GM19324 (cell line): ENCODE results near the gene MGAT4C.

Experiments used
- ATAC-seq: cut with Tn5 transposase; IDR thresholded peaks from one replicate; pipeline ENCODE4 v1.9.1; 2021; ENCODE audit warnings: mild to moderate bottlenecking, moderate library complexity; ENCODE audit not compliant: unreplicated experiment, low FRiP score

The MGAT4C gene

DNA sequence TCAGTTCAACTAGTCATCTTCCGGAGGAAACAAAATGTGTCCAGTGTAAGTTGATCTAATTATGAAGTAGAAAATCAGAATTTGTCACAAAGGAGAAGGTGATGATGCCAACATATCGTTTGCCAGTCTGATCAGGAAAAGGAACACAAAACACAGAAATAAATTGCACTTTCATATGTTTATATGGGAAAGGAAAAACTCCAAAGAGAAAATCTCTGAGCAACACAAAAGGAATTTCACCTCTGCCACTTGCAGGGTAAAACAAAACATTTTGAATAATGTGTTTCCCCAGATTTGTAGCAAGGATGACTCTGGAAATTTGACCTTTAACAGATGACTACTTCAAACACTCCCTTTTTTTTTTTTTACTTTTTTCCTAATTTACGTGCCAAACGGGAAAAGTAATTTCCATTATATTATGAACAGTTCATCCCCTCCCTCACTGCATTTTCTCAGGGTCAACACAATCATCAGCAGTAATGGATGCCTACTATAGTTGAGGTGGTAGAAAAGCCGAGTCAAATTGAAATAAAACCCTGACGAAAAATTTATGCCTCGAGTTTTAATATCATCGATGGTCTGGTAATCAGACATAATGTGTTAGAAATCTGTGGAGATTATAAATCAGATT, 25.6 kb downstream of the MGAT4C start:
- ATAC-seq: no peak

DNA sequence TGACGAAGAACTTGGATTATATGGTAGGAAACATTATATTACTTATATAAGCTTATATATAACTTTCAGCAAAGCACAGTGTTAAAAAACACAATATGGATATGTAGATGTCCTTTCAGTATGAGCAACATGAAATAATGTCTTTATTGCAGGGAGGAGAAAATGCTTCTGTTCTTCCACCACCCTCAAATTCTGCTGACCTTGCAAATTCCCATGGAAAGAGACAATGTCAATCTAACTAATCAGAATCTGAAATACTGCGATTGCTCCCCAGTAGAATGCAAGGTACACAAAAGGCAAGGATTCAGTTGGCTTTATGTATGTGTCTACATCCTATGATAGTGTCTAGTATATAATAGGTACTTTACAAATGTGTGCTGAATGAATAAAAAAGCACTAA, 26.4 kb downstream of the MGAT4C start:
- ATAC-seq: no peak

GRCh38 chr12:86228656-86229055, 27.5 kb downstream of the MGAT4C start:
- ATAC-seq: no peak

DNA sequence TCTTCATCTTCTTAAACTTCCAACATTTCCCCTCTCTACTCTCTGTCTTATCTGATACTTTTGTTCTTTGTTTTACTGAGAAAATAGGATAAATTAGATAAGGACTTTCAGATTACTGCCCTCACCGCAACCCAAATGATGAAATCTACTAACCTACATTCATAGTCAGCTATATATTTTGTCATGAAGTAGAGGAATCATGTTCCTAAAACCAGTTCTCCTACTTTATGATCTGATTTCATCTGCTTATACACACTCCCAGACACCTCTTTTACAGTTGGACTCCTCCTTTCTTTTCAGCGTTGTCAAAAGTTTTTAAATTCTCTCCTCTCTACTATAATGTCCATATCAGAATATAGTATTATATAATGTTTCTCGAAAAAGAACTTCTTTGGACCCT, 29.7 kb downstream of the MGAT4C start:
- ATAC-seq: no peak

DNA sequence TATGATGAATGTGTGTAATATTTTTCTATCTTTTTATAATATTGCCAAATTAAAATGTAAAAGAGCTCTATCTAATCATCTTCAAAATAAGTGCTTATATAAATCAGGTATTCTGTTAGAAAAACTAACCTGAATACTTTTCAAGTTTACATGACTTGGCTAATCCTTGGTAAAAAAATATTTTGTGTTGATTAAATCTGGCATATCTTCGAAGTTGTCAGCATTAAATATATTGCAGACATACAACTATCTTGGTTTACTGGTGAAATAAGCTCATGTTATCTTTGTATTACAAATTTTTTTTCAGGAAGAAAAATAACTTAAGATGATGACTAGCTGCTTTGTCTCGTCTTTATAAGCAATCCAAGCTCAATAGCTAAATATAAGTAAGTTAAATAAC, 39.6 kb downstream of the MGAT4C start:
- ATAC-seq: no peak

GRCh38 chr12:86213012-86213411, 43.2 kb downstream of the MGAT4C start:
- ATAC-seq: no peak

DNA sequence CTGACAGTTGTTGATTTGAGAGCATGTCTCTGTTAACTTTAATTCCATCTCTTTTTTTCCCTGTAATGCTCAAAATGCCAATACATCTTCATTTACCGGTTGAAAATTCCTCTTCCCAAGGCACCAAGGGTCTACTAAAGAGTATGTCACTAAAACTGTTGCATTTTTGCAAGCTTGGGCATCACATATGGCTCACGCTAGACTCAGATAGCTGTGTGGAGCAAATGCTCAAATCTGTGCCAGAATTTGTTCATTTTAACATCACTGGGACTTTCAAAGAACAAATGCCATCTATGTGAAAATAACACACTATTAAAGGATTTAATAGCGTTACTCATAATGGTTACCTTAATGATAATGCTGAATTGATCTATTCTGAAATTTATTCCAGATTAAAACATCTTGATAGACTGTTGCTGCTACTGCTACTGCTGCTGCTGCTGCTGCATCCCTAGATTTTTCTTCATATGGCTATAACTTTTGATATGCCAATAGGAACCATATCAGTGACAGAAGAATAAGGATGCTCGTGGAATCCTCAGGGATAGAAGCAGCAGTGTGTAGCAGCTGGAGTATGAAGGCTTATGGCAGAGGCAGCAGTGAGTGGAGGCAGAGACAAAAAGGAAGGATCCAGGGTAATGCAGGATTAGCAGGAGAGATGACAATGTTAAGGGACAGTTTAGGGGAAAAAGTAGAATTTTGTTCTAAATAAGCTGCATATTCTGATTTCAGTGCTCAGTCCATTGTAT, 57.3 kb downstream of the MGAT4C start:
- no peak for ATAC-seq

DNA sequence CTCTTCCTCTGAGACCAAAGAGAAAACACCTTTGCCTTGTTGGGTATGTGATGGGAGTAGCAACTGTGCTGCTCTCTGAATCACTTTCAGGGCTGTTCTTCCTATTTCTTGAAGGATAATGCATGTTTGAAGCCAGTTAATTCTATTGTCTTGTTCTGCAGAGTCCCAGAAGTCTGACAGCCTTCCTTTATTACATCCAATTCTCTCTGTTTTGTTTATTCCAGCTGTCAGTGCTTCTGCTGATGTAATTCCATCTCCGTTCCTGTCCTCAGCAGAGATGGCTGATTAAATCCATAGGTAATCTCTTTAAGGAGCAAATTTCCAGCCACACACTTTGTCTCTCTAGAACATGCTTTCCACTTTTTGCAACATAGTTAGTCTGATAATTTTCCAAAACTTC, 59.7 kb downstream of the MGAT4C start:
- no peak for ATAC-seq

- ATAC-seq: no peak
Measured at GRCh38 chr12:86194721-86195120, 61.5 kb downstream of the MGAT4C start.

GRCh38 chr12:86193931-86194330, 62.3 kb downstream of the MGAT4C start:
- no peak for ATAC-seq

DNA sequence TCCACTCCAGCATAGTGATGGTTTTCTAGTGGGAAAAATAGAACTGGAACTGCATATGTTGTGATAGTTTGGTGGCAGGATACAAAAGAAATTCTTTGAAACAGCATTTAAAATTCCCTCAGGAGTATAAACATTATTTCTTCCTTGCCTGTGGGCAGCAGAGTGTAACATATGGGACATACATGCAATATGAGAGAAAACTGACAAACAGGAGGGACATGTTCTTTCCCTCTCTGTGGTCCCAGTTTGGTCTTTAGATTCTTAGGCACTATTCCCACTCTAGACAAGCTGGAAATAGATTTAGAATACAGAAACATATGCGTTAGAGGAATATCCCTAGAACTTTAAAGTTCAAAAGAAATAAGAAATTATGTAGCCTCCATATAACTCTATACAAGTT, 68.0 kb downstream of the MGAT4C start:
- no peak for ATAC-seq

- ATAC-seq: no peak
Measured at GRCh38 chr12:86186449-86186848, 69.7 kb downstream of the MGAT4C start.

GRCh38 chr12:86179855-86180254, 76.3 kb downstream of the MGAT4C start:
- no peak for ATAC-seq

DNA sequence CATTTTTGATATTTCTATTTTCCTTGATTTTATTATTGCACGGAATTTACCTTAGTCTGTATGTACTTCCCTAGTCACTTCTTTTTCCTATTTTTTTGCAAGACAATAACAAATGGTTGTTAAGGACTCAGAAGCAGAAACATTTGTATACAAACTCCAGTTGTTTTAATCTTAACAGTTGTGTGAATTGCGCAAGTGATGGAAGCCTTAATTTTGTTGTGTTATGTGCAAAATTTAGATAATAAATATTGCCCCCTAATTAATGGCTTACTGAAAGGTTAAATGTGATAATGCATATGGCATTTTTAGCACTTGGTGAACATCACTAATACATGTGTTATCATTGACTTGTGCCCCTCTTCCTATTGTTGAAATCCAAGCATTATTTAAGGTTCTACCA, 82.0 kb downstream of the MGAT4C start:
- no peak for ATAC-seq

GRCh38 chr12:86172913-86173443, 83.2 kb downstream of the MGAT4C start:
- ATAC-seq: no peak

DNA sequence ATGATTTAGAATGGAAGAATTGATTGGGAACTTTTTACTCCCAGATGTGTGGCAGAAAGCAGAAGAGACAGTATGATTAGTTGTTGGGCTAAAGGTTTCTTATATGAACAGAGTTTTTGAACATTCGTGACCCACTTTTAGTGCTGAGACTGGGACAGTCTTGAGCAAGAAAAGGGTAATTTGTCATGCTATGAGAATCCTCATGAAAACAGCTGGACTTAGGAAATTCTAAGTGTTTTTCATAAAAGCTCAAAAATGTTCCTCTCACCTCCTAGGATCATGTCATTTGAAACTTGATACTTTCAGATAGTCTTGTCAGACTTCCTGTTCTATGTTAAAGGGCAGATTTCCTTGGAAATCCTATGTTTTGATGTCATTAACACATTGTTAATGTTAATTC, 86.1 kb downstream of the MGAT4C start:
- ATAC-seq: no peak

GRCh38 chr12:86158956-86159355, 97.2 kb downstream of the MGAT4C start:
- no peak for ATAC-seq

DNA sequence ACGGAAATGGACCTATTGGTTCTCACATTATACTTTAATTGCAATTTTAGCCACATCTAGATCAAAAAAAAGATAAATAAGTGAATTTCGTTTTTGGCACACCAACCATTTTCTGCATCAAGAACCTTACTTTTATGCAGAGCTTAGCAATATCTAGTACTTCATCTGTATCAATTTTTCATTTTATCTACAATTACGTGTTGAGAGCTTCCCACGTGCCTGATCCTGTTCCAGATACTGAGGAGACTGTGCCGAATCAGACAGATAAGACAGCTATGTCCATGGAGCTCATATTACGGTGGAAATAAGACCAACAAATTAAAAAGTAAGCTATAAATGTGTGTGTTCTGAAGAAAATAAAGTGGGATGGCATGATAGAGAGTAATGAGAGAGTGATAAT, 101.6 kb downstream of the MGAT4C start:
- no peak for ATAC-seq

DNA sequence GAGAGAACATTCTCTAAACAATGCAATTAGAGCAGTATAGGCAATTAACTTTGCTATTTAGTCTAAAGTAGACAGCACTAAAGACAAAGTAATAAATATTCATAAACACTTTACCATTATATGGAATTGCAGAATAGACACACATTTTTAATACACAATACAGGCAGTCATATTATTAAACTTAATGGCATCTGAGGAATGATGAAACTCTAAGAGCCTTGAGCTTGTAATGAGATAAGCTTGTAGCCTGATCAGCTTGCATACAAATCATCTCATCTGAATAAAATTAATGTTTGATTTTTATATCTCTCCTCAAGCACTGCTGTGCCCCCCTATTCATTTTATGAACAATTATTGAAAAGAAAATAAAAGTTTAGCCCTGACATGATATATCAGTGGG, 107.6 kb downstream of the MGAT4C start:
- no peak for ATAC-seq

DNA sequence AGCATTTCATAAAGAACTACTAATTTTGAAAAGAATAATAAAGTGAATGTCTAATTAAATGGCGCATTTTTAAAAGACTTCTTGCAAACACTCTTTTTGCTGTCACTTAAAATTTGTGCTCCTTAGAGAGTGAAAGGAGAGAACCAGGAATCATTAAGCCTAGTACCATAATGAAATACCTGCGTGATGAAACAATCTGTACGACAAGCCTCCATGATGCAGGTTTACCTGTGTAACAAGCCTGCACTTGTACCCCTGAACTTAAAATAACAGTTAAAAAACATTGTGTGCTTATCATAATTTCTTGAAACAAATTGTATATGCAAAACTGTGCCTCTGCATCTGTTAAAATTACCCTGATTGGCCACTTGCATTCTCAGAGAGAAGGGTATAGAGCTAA, 108.1 kb downstream of the MGAT4C start:
- no peak for ATAC-seq

DNA sequence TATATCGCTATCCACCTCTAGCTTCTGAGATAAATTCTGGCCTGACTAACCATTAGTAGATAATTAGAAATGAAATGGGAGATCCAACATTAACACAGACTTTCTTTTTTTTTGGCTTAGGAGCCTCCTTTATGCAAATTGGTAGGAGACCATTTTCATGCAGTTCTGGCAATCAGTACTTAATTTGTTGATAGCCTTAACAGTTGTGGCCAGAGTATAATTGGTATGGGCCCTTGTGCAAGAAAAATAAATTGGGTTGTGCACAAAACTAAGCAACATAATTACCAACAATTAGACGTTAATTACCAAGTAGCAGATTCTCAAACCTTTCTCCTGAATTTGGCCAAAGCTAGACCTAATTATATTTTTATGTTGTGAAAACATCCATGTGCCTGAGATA, 111.0 kb downstream of the MGAT4C start:
- no peak for ATAC-seq

DNA sequence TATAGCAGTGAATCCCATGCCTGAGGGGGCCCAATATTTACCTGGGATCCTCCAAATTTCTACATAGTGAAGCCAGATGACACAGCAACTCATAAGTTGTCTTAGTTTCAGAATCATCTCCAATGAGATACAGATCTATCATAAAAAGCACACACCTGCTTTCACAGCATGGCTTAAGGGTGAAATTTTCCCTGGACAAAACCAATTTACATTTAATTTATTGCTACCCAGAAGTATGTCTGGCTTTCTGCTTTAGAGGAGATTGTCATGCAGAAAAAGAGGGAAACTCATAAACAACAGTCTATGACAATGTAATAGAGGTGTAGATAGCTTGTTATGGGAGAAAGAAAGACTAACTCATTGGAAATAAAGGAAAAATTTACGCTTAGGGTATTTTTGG, 113.0 kb downstream of the MGAT4C start:
- no peak for ATAC-seq
